SH-SY5Y (cell line): ENCODE data around the gene SQSTM1.

Experiments
- GATA2 ChIP-seq: IDR thresholded peaks from 2 replicates; pipeline ENCODE4 v1.6.1; 2011; ENCODE audit warnings: mild to moderate bottlenecking, low read depth, low read length
- GATA3 ChIP-seq: IDR thresholded peaks from 2 replicates; pipeline ENCODE4 v1.6.1; 2011; ENCODE audit warnings: low read depth, mild to moderate bottlenecking, low read length, moderate library complexity

DNA sequence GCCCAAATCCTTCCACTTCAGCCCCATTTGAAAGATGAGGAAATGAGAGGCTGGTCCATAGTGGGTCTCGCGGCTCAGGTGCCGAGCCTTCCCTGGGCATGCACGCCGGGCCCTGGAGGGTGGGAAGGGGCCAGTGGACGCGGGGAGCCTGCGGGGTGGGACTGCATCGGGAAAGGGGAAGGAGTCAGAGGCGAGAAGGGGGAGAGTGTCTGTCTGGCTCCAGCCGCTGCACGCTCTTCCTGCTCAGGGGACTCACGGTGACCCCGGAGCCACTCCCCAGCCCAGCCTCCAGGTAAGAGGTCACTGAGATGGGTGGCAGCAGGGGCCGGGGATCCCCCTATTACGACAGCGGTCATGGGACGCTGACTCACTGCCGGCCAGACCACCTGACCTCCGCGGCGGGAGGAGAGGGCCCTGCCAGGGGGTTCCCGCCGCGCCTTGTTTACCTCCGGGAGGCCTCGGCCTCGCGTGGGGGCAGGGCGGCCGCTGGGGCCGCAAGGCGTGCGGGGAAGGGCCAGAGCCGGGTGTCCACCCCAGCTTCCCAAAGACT is 1.9 kb upstream of the SQSTM1 start:
- TF ChIP-seq GATA2 (no peak), GATA3 (no peak)
